Loucy (cell line): ENCODE data around the gene MROH2B.

Experiments
- H2AFZ ChIP-seq: fragments of 200-600 bp; sonication (generic); 2 replicates; pipeline ENCODE4 v1.6.0; 2016; ENCODE audit warnings: antibody characterized with exemption, mild to moderate bottlenecking, low read length, moderate library complexity
- H3F3A ChIP-seq: fragments of 200-600 bp; 2 replicates; pipeline ENCODE4 v1.6.0; 2016; ENCODE audit warnings: antibody characterized with exemption, low read depth, mild to moderate bottlenecking
- H3K27me3 ChIP-seq: fragments of 200-600 bp; sonication (generic); 2 replicates; pipeline ENCODE4 v1.6.1; 2014; ENCODE audit warnings: low read length, mild to moderate bottlenecking; ENCODE audit not compliant: insufficient read depth, poor library complexity, severe bottlenecking
- H3K36me3 ChIP-seq: fragments of 200-600 bp; sonication (generic); 2 replicates; pipeline ENCODE4 v1.6.1; 2016; ENCODE audit warnings: low read length; ENCODE audit not compliant: insufficient read depth
- H3K4me1 ChIP-seq: fragments of 200-600 bp; sonication (generic); 2 replicates; pipeline ENCODE4 v1.5.1; 2014; ENCODE audit warnings: low read length, mild to moderate bottlenecking; ENCODE audit not compliant: insufficient read depth, poor library complexity, severe bottlenecking
- H3K4me2 ChIP-seq: fragments of 200-600 bp; sonication (generic); 2 replicates; pipeline ENCODE4 v1.6.0; 2014; ENCODE audit warnings: antibody characterized with exemption, low read length, low read depth, mild to moderate bottlenecking; ENCODE audit not compliant: poor library complexity, severe bottlenecking
- H3K4me3 ChIP-seq: fragments of 200-600 bp; sonication (generic); 2 replicates; pipeline ENCODE4 v1.5.1; 2014; ENCODE audit warnings: low read length, mild to moderate bottlenecking, mixed read lengths; ENCODE audit not compliant: poor library complexity, severe bottlenecking
- H3K79me2 ChIP-seq: fragments of 200-600 bp; sonication (generic); 2 replicates; pipeline ENCODE4 v1.6.1; 2014; ENCODE audit warnings: low read length; ENCODE audit not compliant: insufficient read depth
- H3K9ac ChIP-seq: fragments of 200-600 bp; sonication (generic); 2 replicates; pipeline ENCODE4 v1.6.0; 2014; ENCODE audit warnings: mild to moderate bottlenecking, low read depth, low read length, moderate library complexity; ENCODE audit not compliant: poor library complexity, severe bottlenecking
- H3K9me2 ChIP-seq: fragments of 200-600 bp; sonication (generic); replicated peaks from 2 replicates; pipeline ENCODE4 v1.6.1; 2016; ENCODE audit warnings: low read depth, low read length, mixed read lengths
- H3K9me3 ChIP-seq: fragments of 200-600 bp; sonication (generic); 2 replicates; pipeline ENCODE4 v1.6.1; 2014; ENCODE audit warnings: mild to moderate bottlenecking, antibody characterized with exemption, low read length, low read depth; ENCODE audit not compliant: insufficient read depth
- H4K20me1 ChIP-seq: fragments of 200-600 bp; sonication (generic); 2 replicates; pipeline ENCODE4 v1.6.0; 2014; ENCODE audit warnings: antibody characterized with exemption, low read length, mild to moderate bottlenecking; ENCODE audit not compliant: insufficient read depth, poor library complexity, severe bottlenecking
- EZH2phosphoT487 ChIP-seq: fragments of 200-600 bp; IDR thresholded peaks from 2 replicates; pipeline ENCODE4 v1.6.1; 2018; ENCODE audit warnings: antibody characterized with exemption, mild to moderate bottlenecking, moderate library complexity, borderline replicate concordance
- TF ChIP-seq, protein P1 (sequence below): fragments of 200-600 bp; sonication (generic); conservative IDR thresholded peaks from 2 replicates; pipeline ENCODE4 v1.5.1; 2014; ENCODE audit warnings: mild to moderate bottlenecking, antibody characterized with exemption, low read length

MROH2B gene

GRCh38 chr5:40999142-40999541 is 72.0 kb downstream of the MROH2B start:
- H2AFZ ChIP-seq, result no peak overlapping the region
- H3K4me1 ChIP-seq, result no peaks in the 10 kb centered on the region
- no peak overlapping the region for H3K4me3 ChIP-seq
- H4K20me1 ChIP-seq, result no peaks in the 10 kb centered on the region
- TF ChIP-seq, protein P1, sequence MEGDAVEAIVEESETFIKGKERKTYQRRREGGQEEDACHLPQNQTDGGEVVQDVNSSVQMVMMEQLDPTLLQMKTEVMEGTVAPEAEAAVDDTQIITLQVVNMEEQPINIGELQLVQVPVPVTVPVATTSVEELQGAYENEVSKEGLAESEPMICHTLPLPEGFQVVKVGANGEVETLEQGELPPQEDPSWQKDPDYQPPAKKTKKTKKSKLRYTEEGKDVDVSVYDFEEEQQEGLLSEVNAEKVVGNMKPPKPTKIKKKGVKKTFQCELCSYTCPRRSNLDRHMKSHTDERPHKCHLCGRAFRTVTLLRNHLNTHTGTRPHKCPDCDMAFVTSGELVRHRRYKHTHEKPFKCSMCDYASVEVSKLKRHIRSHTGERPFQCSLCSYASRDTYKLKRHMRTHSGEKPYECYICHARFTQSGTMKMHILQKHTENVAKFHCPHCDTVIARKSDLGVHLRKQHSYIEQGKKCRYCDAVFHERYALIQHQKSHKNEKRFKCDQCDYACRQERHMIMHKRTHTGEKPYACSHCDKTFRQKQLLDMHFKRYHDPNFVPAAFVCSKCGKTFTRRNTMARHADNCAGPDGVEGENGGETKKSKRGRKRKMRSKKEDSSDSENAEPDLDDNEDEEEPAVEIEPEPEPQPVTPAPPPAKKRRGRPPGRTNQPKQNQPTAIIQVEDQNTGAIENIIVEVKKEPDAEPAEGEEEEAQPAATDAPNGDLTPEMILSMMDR, result no peak
- TF ChIP-seq EZH2phosphoT487, result no peak
- H3K79me2 ChIP-seq, result no peaks in the 10 kb centered on the region
- no peak overlapping the region for H3K4me2 ChIP-seq
- H3K9me3 ChIP-seq, result no peaks in the 10 kb centered on the region
- no peaks in the 10 kb centered on the region for H3F3A ChIP-seq
- H3K36me3 ChIP-seq, result no peaks in the 10 kb centered on the region
- H3K9ac ChIP-seq, result no peak overlapping the region
- H3K27me3 ChIP-seq, result no peaks in the 10 kb centered on the region
- no peaks in the 10 kb centered on the region for H3K9me2 ChIP-seq

DNA sequence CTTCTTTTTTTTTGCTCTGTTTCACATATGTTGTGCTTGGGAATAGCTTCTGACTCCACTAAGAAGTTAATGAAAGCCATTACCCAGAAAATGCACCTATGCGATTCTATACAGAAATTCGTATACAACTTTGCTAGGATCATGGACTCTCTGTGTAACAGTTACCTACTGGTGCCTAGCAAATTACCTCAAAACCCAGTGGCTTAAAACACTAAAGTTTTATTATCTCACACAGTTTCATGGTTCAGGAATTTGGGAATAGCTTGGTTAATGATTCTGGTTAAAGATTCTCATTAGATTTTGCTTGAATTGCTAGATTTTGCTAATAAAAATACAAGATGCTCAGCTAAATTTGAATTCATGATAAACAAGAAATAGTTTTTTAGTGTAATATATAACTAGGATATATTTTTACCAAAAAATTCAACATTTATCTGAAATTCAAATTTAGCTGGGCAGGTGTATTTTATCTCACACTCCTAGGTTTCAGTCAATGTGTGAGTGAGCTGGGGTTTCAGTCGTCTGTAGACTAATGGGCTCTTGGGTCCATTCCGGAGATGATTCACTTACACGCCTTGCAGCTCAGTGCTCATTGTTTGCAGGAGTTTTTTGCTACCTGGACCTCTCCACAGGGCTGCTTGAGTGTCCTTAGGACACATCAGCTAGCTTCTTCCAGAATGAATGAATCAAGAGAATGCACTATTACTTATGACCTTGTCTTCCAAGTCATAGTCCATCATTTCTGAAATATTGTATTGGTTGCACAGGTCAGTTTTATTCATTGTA is 75.1 kb downstream of the MROH2B start:
- no peak overlapping the region for H3K4me3 ChIP-seq
- H2AFZ ChIP-seq, result no peak overlapping the region
- no peak overlapping the region for H3K4me2 ChIP-seq

GRCh38 chr5:40991981-40992559 is 79.1 kb downstream of the MROH2B start:
- Histone ChIP-seq H3K4me3 (no peak overlapping the region), H4K20me1 (no peaks in the 10 kb centered on the region), H3K9me3 (no peaks in the 10 kb centered on the region), H3K79me2 (no peaks in the 10 kb centered on the region), H3K9me2 (no peaks in the 10 kb centered on the region), H3K4me1 (no peaks in the 10 kb centered on the region), H3K27me3 (no peaks in the 10 kb centered on the region), H3K4me2 (no peak overlapping the region), H2AFZ (no peak overlapping the region), H3F3A (no peaks in the 10 kb centered on the region), H3K9ac (no peak overlapping the region), H3K36me3 (no peaks in the 10 kb centered on the region)
- no peak for TF ChIP-seq EZH2phosphoT487
- TF ChIP-seq, protein P1, result no peak

More for the DNA sequence above, 75.1 kb downstream of the MROH2B start:
- H4K20me1 ChIP-seq, result no peaks in the 10 kb centered on the region
- no peaks in the 10 kb centered on the region for H3F3A ChIP-seq
- no peaks in the 10 kb centered on the region for H3K4me1 ChIP-seq
- no peaks in the 10 kb centered on the region for H3K9me2 ChIP-seq
- H3K9me3 ChIP-seq, result no peaks in the 10 kb centered on the region
- no peak overlapping the region for H3K9ac ChIP-seq
- H3K36me3 ChIP-seq, result no peaks in the 10 kb centered on the region
- no peaks in the 10 kb centered on the region for H3K27me3 ChIP-seq
- TF ChIP-seq, protein P1, result no peak
- TF ChIP-seq EZH2phosphoT487, result no peak
- H3K79me2 ChIP-seq, result no peaks in the 10 kb centered on the region
